GM21367 (cell line): ENCODE measurements around the gene TSC22D2.

Experiments used
- ATAC-seq: cut with Tn5 transposase; IDR thresholded peaks from one replicate; pipeline ENCODE4 v1.9.1; 2021; ENCODE audit not compliant: unreplicated experiment

Gene TSC22D2

DNA sequence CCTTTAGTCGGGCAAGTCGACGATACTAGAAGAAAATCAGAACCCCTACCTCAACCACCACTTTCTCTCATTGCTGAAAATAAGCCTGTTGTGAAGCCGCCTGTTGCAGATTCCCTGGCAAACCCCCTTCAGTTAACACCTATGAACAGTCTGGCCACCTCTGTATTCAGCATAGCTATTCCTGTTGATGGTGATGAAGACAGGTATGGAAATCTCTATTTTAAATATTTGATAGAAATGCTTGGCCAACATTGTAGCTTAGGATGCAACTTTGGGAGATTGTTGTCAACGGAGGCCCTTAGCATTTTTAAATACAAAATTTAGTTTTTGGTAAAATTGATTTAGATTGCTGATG lies 3.0 kb downstream of the TSC22D2 start:
- no peak for ATAC-seq

DNA sequence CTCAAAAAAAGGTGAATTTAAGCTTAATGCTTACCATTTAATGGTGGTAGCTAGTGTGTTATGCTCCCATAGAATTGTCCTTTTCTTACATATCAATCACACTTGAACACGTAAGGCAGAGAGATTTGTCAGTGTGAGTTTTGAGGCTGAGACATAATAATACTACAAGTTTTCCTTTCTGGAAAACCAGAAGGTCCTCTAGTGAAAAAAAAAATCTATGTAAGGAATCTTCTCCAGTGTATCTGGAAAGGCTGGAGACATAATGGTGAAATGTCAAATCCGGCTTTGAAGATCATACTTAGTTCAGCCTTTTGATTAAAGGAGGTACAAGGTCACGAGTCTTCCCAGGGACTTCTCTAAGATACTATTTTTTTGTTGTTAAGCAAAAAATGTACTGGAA lies 3.4 kb downstream of the TSC22D2 start:
- ATAC-seq = no peak

DNA sequence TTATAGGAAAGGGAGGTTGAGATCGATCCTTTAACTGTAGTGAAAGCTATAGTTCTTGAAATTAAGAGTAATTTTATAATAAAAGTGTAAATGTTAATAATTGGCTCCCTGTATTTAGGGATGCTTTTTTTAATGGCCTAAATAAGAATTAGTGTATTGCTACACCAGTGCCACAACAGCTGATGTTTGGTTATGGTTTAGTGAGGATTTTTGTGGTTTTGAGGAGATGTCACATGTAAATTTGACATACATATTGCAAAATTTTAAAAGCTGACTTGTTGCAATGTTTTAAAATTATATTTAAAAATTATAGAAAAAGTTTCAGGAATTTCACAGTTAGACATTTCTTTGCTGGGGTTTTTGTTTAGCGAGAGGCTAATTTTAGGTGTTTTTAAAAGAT lies 3.9 kb downstream of the TSC22D2 start:
- ATAC-seq = no peak

DNA sequence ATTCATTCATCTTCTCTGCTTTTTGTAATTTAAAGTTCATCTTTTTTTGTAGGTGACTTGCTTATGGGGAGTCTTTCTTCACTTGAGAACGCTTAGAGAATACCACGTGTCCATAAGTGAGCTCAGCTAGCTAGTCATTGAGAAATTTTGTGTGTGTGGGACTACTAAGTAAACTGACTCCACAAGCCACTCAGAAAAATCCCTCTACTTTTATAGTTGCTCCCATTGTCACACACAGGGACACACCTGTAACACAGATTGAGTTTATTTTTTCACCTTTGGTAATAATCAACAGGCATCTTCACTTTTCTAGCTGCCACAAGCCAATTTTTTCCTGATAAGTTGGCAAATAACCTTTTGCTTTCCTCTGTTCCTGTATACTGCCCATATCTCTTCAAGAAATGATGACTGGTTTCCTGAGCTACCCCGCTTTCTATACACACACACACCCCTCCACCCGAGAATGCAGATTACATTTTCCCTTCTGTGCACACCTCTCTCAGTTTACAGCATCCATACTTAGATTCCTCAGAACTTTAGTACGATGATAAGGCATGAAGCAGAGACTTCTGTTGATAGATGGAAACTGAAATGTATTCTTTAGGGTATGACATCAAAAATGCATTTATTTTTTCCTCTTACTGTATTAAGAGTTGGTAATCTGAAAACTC lies 4.6 kb downstream of the TSC22D2 start:
- ATAC-seq = no peak

DNA sequence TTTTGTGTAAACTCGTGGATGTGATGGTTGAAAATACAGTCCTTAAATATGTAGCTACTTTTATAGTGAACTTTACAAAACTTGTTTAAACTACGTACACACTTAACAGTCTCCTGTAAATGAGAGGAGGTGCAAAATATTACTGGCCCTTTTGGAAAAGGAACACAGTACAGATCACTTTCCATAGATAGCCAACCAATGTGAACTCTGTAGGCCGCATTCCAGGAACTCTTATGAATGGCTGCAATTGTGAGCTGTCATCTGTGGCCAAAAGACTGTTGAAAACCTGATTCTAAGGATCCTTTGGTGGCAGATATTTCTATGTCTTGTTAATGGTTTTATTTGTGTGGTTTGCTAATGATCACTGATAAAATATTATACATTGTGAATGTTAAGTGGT lies 6.2 kb downstream of the TSC22D2 start:
- ATAC-seq = no peak

DNA sequence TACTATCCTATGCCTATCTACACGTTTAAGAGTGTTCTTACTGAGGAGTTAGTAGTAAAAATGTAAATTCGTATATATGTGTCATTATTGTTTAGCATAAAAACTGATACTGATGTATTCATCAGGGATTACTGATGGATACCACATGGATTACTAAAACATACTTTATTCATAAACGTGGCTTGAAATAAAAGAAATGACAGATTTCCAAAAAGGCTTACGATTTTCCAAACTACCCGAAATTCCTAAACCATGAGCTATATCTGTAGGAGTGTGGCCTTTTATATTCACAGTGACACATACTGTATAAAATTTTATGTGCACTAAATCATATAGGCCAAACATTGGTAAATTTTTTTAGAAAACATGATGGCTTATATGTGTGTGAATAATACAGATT lies 6.9 kb downstream of the TSC22D2 start:
- ATAC-seq = no peak

DNA sequence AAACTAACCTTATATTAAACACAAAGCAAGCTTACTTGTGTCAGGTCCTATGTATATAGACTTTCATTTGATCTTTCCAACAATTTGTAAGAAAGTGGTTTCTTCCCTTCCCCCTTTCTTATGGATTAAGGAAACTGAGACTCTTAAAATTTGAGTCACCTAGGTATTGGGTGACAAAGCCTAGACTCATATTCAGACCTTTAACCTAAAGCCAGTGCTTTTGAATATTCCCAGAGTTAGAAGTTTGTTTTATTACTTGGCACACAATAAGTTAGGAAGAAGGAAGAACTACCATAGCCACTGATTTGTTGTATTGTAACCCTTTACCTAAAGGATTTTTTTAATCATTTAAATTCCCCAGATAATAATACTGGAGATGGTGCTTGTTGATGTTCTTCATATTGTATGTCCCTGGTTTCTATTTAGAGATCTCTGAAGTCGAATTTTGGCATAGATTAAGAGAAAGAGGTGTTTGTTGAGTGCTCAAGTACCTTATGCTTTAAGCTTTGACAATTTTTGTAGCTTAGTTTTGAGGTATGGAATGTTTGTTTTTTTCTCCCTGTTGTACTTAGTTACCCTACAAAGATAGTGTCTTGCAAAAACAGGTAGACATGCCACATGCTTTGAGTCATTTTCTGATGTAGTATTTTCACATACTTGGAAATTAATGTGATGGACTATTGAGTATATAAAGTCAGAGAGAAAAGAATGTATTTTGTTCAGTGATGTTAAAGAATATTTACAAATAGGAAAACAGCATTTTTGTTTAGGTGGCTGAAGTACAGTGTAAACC lies 11.2 kb downstream of the TSC22D2 start:
- no peak for ATAC-seq

DNA sequence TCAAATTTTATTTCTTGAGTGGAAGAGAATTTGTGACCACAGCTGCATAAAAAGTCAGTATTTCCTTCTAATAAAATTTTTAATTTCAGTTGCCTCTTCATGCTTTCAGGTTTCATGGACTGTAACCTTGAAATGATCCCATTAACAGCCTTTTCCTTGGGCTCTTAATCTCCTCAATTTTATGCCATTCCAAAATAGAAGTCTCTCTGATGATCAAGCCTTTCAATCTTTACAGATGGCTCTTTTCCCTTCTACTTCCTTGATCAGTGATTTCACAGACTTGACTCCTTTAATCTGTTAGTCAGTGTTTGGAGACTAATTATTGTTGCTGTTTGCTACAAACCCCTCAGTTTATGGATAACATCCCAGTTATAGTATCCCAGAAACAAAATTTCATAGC lies 11.9 kb downstream of the TSC22D2 start:
- no peak for ATAC-seq

DNA sequence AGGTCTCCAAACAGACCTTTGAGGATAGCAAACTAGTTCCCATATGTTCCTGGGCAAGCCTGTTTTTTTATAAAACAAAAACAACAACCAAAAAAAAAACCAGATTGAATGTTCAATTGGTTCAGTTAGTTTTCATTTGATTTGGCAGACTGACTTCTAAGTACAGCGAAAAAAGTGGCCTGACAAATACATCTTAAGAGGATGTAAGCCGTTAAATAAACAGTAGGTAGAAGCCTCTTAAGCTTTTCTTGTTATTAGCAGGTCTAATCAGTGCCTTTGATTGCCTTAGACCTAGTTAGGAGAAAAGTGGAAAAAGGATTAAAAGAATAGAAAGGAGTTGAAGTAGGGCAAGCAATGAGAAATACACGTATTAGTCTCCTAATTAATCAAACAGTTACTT lies 13.2 kb downstream of the TSC22D2 start:
- ATAC-seq = no peak

DNA sequence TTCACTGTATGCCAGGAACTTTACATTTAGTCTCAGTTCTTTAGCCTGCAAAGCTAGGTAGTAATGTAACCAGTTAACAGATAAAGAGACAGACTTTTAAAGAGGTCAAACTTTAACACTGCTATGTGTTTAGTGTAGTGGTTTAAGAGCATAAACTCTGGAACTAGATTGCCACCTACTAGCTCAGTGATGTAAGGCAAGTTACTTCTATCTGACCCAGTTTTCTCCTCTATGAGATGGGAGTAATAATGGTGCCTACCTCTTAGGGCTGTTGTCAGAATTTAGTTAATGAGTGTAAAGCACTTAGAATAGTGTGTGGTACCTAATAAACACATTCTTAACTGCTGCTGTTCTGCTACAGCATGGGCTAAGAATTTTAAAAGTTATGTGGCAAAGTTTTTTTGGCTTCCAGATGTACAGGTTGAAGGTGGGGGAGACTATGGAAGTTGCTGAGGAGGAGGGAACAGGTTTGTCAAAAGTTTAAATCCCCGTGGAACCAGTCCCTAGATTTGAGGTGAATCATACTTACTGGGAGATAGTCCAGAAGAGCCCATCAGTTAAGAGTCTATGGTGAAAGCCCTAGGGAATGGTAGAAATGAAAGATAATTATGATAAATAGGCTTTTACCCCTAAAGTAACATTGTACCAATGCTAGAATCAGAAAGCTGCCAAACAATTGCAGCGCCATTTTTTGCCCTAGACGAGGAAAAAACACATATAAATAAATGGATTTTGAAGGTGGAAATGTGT lies 13.9 kb downstream of the TSC22D2 start:
- ATAC-seq = no peak

DNA sequence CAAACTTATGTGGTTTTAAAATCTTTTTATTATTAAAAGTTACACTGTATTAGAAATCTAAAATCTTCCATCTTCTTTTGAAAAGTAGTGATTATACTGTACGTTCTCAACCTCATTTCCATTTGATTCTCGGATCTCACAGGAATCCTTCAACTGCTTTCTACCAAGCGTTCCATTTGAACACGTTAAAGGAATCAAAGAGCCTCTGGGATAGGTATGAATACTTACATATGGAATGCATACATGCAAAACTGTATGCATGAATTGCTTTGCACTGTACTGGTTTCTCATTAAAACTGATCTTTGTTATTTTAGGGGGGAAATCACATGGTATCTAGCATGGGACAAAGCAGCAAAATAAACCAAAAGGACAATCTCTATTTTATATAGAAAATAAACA lies 14.8 kb downstream of the TSC22D2 start:
- ATAC-seq = no peak

DNA sequence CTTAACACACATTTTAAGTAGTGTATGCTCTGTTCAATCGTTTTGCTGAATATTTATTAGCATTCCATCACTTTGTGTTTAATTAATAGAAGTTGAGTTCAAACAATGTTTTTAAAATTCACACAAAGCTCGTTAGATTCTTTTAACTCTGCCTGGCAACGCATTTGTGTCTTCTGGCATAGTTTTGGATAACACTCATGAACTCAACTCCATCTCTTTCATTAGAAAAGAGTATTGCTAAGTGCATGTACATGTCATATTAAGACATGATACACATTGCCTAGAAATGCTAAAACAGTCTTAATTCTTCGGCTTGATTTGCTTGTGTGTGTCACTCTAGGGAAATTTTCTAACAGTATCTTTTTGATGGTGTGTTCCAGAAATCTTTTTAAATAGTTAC lies 15.7 kb downstream of the TSC22D2 start:
- ATAC-seq = no peak

DNA sequence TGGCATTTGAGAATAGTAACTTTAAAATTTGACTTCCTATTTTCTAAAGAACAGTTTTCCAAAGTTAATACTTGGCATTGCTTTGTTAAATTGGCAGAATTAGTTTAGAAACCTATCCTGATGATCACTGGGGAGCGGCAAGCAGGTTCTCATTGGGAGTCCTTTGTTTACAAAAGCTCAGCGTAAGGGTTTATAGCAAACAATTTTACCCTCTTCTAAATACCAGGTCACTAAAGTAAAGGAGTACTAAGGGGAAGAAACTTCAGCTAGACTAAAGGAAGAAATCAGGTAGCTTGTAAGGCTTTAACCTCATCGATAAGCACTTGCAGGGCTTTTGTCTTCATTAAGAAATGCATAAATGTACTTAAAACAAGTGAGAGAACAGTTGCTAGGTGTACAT lies 18.2 kb downstream of the TSC22D2 start:
- no peak for ATAC-seq

DNA sequence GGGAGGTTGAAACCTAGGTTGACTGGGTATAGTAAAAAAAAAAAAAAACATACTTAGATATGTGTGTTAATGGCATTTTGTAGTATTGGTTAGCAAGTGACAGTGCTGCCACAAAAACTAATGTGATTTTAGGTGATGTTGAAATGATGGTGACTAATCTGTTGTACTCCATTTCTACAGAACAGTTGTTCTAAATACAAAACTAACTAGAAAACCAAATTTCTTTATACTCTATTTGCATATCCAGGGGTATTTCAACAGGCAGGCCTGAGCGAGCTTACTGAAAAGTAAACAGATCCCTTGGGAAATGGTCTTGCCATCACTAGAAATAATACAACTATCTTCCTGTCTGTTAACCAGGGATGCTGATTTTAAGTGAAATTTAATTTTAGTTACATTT lies 20.5 kb downstream of the TSC22D2 start:
- ATAC-seq = no peak

DNA sequence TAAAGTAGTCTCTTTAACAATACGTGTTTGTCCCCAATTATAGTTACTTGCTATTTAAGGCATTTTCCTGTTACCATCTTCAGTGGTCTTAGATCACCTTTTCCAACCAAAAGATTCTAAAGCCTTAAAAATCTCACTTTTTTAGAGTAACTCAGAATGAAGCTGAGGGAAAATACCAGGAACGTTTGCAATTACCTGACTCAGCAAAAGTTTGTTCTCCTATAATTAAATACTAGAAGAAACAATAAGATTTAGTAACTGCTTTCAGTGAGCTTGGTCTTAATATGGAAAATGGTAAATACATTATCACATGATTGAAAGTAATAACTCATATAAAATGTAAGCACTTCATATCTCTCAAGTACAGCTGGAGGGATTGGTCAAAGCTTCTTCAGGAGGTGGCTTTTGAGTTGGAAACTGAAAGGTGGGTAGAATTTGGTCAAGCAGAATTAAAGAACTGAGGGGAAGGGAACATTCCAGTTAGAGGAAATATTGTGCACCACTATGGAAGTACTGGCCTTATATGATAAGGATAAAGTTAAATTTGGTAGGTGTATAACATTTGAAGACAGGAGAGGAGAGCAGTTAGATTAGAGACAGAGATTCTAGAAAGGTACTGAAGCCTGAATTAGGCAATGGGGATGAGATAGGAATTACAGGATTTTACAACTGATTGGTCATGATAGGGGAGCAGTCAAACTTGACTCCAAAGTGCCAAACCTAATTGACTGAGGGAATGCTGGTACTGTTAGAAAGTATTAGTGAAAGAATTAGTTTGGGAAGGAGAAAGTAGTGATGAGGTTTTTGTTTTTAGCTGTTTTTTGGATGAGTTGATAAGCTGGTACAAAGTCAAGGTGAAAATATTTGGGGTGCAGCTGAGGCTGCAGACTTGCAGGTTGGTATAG lies 21.9 kb downstream of the TSC22D2 start:
- ATAC-seq = no peak

DNA sequence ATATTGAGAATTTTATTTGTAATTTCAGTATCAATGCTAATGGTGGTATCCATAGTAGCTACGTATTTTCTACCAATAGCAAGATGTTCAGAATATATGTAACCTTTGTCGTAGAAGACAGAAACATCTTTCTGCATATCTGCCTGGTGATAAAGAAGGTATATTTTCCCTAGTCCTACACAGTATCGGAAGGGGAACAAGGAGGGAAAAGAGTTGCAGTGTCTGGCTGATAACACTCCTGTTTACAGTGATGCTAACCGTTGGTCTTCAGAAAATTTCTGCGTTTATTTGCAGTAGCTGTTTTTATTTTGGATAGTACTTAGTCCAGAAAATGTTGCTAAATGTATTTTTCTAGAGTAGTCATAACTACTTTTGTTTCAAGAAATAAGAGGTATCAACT lies 25.2 kb downstream of the TSC22D2 start:
- ATAC-seq = no peak

DNA sequence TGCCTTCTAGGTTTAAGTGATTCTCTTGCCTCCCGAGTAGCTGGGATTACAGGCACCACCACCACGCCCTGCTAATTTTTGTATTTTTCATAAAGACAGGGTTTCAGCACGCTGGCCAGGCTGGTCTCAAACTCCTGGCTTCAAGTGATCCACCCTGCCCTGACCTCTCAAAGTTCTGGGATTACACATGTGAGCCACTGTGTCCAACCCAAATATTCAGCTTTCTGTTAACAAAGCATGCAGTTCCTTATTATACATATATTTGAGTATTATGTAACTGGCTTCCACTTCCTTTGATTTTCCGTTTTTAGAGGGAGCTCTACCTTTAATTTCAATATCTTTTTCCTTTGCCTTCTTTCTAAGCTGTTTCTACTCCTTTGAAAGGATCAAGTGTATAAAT lies 26.1 kb downstream of the TSC22D2 start:
- no peak for ATAC-seq

DNA sequence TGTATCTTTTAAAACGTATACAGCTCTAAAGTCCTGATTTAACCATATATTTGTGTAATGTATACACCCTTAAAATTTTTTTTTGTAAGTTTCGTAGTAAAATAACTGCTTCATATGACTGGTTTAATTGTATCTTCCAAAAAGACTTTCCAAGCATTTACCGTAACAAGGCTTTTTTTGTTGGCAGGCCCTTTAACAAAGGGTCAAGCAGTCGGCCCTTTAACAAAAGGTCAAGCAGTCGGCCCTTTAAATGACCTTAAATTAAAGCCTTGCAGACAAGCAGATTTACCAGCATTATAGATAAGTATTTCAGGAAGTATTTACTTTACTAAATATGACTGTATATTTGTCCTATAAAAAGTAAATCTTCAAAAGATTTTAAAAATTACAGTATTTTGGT lies 28.1 kb downstream of the TSC22D2 start:
- ATAC-seq = no peak

DNA sequence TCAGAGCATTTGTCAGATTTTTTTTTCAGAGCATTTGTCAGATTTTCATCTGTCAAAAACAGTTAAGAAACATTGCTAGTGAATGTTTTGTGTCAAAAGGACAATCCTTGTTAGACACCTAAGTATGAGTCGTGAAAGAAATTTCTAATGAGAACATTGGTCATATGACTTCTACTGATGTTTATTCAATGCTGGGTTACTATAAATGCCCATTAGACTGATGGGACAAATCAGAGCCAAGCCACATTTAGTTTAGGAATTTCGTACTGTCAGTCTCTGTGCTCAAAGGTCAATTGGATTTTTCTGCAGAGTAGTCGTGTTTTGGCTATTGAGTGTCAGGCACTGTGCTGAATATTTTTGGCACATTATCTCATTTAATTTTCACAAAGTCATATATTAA lies 31.6 kb downstream of the TSC22D2 start:
- ATAC-seq = no peak

DNA sequence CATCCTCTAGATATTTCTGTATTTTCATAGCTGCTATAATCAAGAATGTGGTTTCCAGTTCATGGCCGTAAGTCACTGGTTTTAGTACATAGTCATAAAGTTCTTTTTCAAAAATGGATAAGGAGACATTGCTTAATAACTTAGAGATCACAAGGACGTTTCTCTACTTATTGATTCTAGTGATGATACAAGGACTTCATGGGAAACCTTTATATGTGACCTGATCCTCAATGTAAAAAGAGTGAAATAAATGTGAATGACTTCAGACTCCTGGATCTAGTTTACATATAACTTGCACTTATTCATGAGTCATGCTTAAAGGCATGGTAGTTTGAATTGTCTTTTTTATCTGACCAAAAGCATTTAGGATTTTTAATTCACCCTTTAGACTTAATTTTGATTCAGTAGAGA lies 35.2 kb downstream of the TSC22D2 start:
- no peak for ATAC-seq

DNA sequence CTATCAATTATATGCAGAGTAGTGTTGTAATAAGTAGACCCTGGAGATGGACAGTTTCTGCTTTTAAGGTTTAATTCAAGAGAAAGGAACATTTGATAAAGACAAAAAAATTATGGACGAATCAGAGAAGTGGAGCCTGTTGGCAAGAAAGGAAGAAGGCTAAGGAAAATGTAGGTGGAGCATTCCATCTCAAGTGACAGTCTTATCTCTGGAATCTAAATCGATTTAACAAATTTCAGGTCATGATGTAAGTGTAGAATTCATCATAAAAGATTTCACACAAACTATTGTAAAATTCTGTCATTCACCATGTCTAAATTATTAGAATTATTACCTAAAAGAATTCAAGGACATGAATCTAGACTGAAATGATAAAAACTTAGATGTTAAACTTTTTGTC lies 36.3 kb downstream of the TSC22D2 start:
- no peak for ATAC-seq
